ENCODE measurements around the gene CKS2.
"Not testable (repeated sequence)": the region's sequence is repeated elsewhere in the genome, so short reads cannot be mapped to it uniquely, and the experiment has no call there.

Gene CKS2

GRCh38 chr9:89278551-89278950, 32.4 kb upstream of the CKS2 start:
- Mint-ChIP-seq H3K4me1 (no peaks in the 10 kb centered on the region), H3K27me3 (ENCODE audit: low read depth, poor library complexity) (no peaks in the 10 kb centered on the region), H3K27ac (no peak overlapping the region), H3K36me3 (ENCODE audit: low read depth) (peaks cover 38% of the 10 kb centered on the region), H3K9me3 (peaks cover 37% of the 10 kb centered on the region), H3K4me3 (no peak overlapping the region)
- TF ChIP-seq CTCF (IDR thresholded peaks at IDR 0.05) = no peak
- DNase-seq = no peak

- peak; percentile 9 for DNase-seq
- H3K36me3 Mint-ChIP-seq (ENCODE audit: low read depth) = peaks cover 38% of the 10 kb centered on the region
- peak; percentile 78 for TF ChIP-seq CTCF (IDR thresholded peaks at IDR 0.05)
- H3K9me3 Mint-ChIP-seq = peaks cover 35% of the 10 kb centered on the region
- H3K27me3 Mint-ChIP-seq (ENCODE audit: low read depth, poor library complexity) = no peaks in the 10 kb centered on the region
- no peak overlapping the region for H3K27ac Mint-ChIP-seq
- H3K4me1 Mint-ChIP-seq = peaks cover 4% of the 10 kb centered on the region
- no peak overlapping the region for H3K4me3 Mint-ChIP-seq
Observed at GRCh38 chr9:89278997-89279739, 31.8 kb upstream of the CKS2 start.

GRCh38 chr9:89281106-89281505, 29.9 kb upstream of the CKS2 start:
- Mint-ChIP-seq H3K9me3 (peaks cover 19% of the 10 kb centered on the region), H3K27ac (no peak overlapping the region), H3K36me3 (ENCODE audit: low read depth) (peaks cover 26% of the 10 kb centered on the region), H3K4me1 (peaks cover 4% of the 10 kb centered on the region), H3K27me3 (ENCODE audit: low read depth, poor library complexity) (no peaks in the 10 kb centered on the region), H3K4me3 (no peak overlapping the region)
- DNase-seq = no peak
- TF ChIP-seq CTCF (IDR thresholded peaks at IDR 0.05) = no peak

- not testable (repeated sequence) for H3K4me3 Mint-ChIP-seq; H3K27ac Mint-ChIP-seq; H3K4me1 Mint-ChIP-seq; H3K27me3 Mint-ChIP-seq (ENCODE audit: low read depth, poor library complexity); DNase-seq; H3K9me3 Mint-ChIP-seq
- peaks cover 23% of the 10 kb centered on the region for H3K36me3 Mint-ChIP-seq (ENCODE audit: low read depth)
Observed at GRCh38 chr9:89282248-89282968, 28.6 kb upstream of the CKS2 start.

- Mint-ChIP-seq H3K4me1 (peaks cover 4% of the 10 kb centered on the region), H3K9me3 (peaks cover 6% of the 10 kb centered on the region), H3K4me3 (no peak overlapping the region), H3K27me3 (ENCODE audit: low read depth, poor library complexity) (peaks cover 4% of the 10 kb centered on the region), H3K27ac (no peak overlapping the region), H3K36me3 (ENCODE audit: low read depth) (peaks cover 27% of the 10 kb centered on the region)
- DNase-seq = no peak
- TF ChIP-seq CTCF (IDR thresholded peaks at IDR 0.05) = no peak
Observed at GRCh38 chr9:89284076-89284475, 26.9 kb upstream of the CKS2 start.

GRCh38 chr9:89291741-89292140, 19.3 kb upstream of the CKS2 start:
- no peak for DNase-seq
- H3K4me1 Mint-ChIP-seq = no peaks in the 10 kb centered on the region
- H3K4me3 Mint-ChIP-seq = no peak overlapping the region
- H3K27ac Mint-ChIP-seq = no peak overlapping the region
- peaks cover 5% of the 10 kb centered on the region for H3K27me3 Mint-ChIP-seq (ENCODE audit: low read depth, poor library complexity)
- no peak for TF ChIP-seq CTCF (IDR thresholded peaks at IDR 0.05)
- H3K9me3 Mint-ChIP-seq = peaks cover 31% of the 10 kb centered on the region
- H3K36me3 Mint-ChIP-seq (ENCODE audit: low read depth) = peaks cover 28% of the 10 kb centered on the region
